Kasumi-1 (cell line): ENCODE data around the gene LAMP1.
"Not testable (repeated sequence)": the region's sequence is repeated elsewhere in the genome, so short reads cannot be mapped to it uniquely, and the experiment has no call there.

ENCODE experiments used
- DNase-seq, 2 experiments: peaks; one replicate each; lab custom pipeline; 2025; lab: John Stamatoyannopoulos, UW

Gene LAMP1

GRCh38 chr13:113297370-113298042 is 467 bp downstream of the LAMP1 start:
- DNase-seq, result no peak

- DNase-seq, result peak; percentile 20 to 31
Measured at GRCh38 chr13:113298043-113298945, 1.3 kb downstream of the LAMP1 start.

GRCh38 chr13:113299951-113300350 is 2.9 kb downstream of the LAMP1 start:
- DNase-seq, result no peak

- no peak for DNase-seq
Measured at GRCh38 chr13:113302986-113303385, 5.9 kb downstream of the LAMP1 start.

GRCh38 chr13:113304121-113304520 is 7.1 kb downstream of the LAMP1 start:
- no peak for DNase-seq

- DNase-seq, result no peak
Measured at GRCh38 chr13:113305208-113305607, 8.2 kb downstream of the LAMP1 start.

GRCh38 chr13:113307491-113307890 is 10.5 kb downstream of the LAMP1 start:
- DNase-seq, result no peak

GRCh38 chr13:113309473-113309872 is 12.4 kb downstream of the LAMP1 start:
- DNase-seq, result no peak

- DNase-seq, result not testable (repeated sequence)
Measured at GRCh38 chr13:113314112-113314511, 17.1 kb downstream of the LAMP1 start.

- DNase-seq, result not testable (repeated sequence)
Measured at GRCh38 chr13:113314895-113315470, 17.9 kb downstream of the LAMP1 start.

GRCh38 chr13:113315992-113316391 is 19.0 kb downstream of the LAMP1 start:
- no peak for DNase-seq

- no peak for DNase-seq
Measured at GRCh38 chr13:113317031-113317430, 20.0 kb downstream of the LAMP1 start.

GRCh38 chr13:113318956-113319355 is 21.9 kb downstream of the LAMP1 start:
- no peak for DNase-seq

- DNase-seq, result no peak
Measured at GRCh38 chr13:113319371-113319770, 22.3 kb downstream of the LAMP1 start.

GRCh38 chr13:113320226-113320875 is 23.3 kb downstream of the LAMP1 start:
- no peak for DNase-seq

- DNase-seq, result no peak
Measured at GRCh38 chr13:113321546-113321945, 24.5 kb downstream of the LAMP1 start.

- peak; percentile 19 to 40 for DNase-seq
Measured at GRCh38 chr13:113322043-113322461, 25.0 kb downstream of the LAMP1 start.

- DNase-seq, result no peak
Measured at GRCh38 chr13:113322890-113323651, 26.0 kb downstream of the LAMP1 start.

GRCh38 chr13:113323869-113324268 is 26.8 kb downstream of the LAMP1 start:
- no peak for DNase-seq

- DNase-seq, result no peak
Measured at GRCh38 chr13:113324398-113324797, 27.4 kb downstream of the LAMP1 start.

GRCh38 chr13:113325779-113326178 is 28.7 kb downstream of the LAMP1 start:
- DNase-seq, result no peak

GRCh38 chr13:113327391-113327765 is 30.3 kb downstream of the LAMP1 start:
- no peak for DNase-seq
